Fibroblast of skin of back (primary cell): Measurements from ENCODE around the gene RIPPLY3.

Source experiments
- DNase-seq: peaks from one replicate; pipeline ENCODE4 v3.0.0-alpha.2; 2013

Gene RIPPLY3

GRCh38 chr21:37062593-37062935 is 56.1 kb downstream of the RIPPLY3 start:
- no peak for DNase-seq

- DNase-seq, result no peak
Measured at GRCh38 chr21:37063433-37063832, 56.9 kb downstream of the RIPPLY3 start.

- peak; percentile 40 for DNase-seq
Measured at GRCh38 chr21:37064841-37065240, 58.3 kb downstream of the RIPPLY3 start.

- DNase-seq, result peak; percentile 27
Measured at GRCh38 chr21:37065561-37066177, 59.2 kb downstream of the RIPPLY3 start.
